Hematopoietic multipotent progenitor cell treated with erythropoietin and hydrocortisone succinate and interleukin-3 and kit ligand, for 15 days (in vitro differentiated cells): ENCODE measurements around the gene KHDC4.
"Not testable (repeated sequence)": the region's sequence is repeated elsewhere in the genome, so short reads cannot be mapped to it uniquely, and the experiment has no call there.

Experiments used
- DNase-seq: peaks from one replicate; pipeline ENCODE4 v3.0.0-alpha.2; 2015; ENCODE audit warnings: low spot score

KHDC4 gene

GRCh38 chr1:155940993-155941844 lies 7.0 kb upstream of the KHDC4 start, which contains the start of gene RXFP4:
TSS of gene RXFP4 (plus strand) at chr1:155941638. CDS start at chr1:155941710, 72 bp downstream.
- DNase-seq, result no peak

GRCh38 chr1:155940482-155940992 lies 6.3 kb upstream of the KHDC4 start:
- no peak for DNase-seq

GRCh38 chr1:155938220-155938627 lies 4.0 kb upstream of the KHDC4 start:
- DNase-seq, result peak; percentile 59

- DNase-seq, result no peak
Measured at GRCh38 chr1:155934936-155935590, 850 bp upstream of the KHDC4 start.

GRCh38 chr1:155933591-155934096 lies 569 bp downstream of the KHDC4 start:
- DNase-seq, result no peak

GRCh38 chr1:155932487-155932886 lies 1.7 kb downstream of the KHDC4 start:
- no peak for DNase-seq

- DNase-seq, result no peak
Measured at GRCh38 chr1:155932081-155932480, 2.1 kb downstream of the KHDC4 start.

GRCh38 chr1:155931332-155932038 lies 2.7 kb downstream of the KHDC4 start:
- no peak for DNase-seq

- DNase-seq, result not testable (repeated sequence)
Measured at GRCh38 chr1:155930725-155931124, 3.5 kb downstream of the KHDC4 start.

GRCh38 chr1:155929057-155929456 lies 5.2 kb downstream of the KHDC4 start:
- DNase-seq, result peak; percentile 56

- no peak for DNase-seq
Measured at GRCh38 chr1:155925506-155925905, 8.7 kb downstream of the KHDC4 start.

GRCh38 chr1:155920717-155921116 lies 13.5 kb downstream of the KHDC4 start:
- DNase-seq, result no peak

GRCh38 chr1:155919801-155920200 lies 14.4 kb downstream of the KHDC4 start:
- no peak for DNase-seq

GRCh38 chr1:155918660-155919059 lies 15.6 kb downstream of the KHDC4 start:
- no peak for DNase-seq

- no peak for DNase-seq
Measured at GRCh38 chr1:155913969-155914757, 20.1 kb downstream of the KHDC4 start.

- DNase-seq, result no peak
Measured at GRCh38 chr1:155912056-155912536, 22.1 kb downstream of the KHDC4 start.

GRCh38 chr1:155911156-155912055 lies 22.8 kb downstream of the KHDC4 start, which contains the start of gene RIT1:
TSS of gene RIT1 (minus strand) at chr1:155911349. CDS start at chr1:155910761, 588 bp downstream.
- DNase-seq, result peak; percentile 89

- DNase-seq, result peak; percentile 31
Measured at GRCh38 chr1:155910621-155911121, 23.5 kb downstream of the KHDC4 start.

GRCh38 chr1:155909894-155910293 lies 24.3 kb downstream of the KHDC4 start:
- peak; percentile 68 for DNase-seq

GRCh38 chr1:155904261-155904660 lies 30.0 kb downstream of the KHDC4 start:
- DNase-seq, result no peak
